ENCODE results near the gene FBN2.

FBN2 gene

GRCh38 chr5:128315671-128316070 lies 222.4 kb downstream of the FBN2 start:
- no peak for DNase-seq (ENCODE audit: low read depth in 2 of 2)

GRCh38 chr5:128305341-128305740 lies 232.7 kb downstream of the FBN2 start:
- no peak for DNase-seq (ENCODE audit: low read depth in 2 of 2)

DNA sequence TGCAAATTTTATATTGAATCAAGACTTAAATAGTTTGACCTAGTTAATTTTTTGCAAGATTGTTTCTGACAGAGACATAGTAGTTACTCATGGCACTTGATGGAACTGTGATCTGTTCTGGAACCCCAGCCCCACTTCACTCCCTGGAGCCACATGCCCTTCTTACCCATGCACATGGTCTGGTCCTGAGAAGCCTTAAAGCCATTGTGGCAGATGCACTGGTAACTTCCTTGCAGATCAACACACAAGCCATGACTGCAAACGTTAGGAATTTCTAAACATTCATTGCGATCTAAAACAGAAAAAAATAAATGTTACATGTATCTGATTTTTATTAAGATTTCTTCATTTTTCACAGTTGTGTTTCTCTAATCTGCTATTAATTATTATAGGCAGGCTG lies 233.3 kb downstream of the FBN2 start:
- DNase-seq (ENCODE audit: low read depth in 2 of 2) = no peak

- DNase-seq (ENCODE audit: low read depth in 2 of 2) = no peak
Observed at GRCh38 chr5:128304088-128304487, 234.0 kb downstream of the FBN2 start.

DNA sequence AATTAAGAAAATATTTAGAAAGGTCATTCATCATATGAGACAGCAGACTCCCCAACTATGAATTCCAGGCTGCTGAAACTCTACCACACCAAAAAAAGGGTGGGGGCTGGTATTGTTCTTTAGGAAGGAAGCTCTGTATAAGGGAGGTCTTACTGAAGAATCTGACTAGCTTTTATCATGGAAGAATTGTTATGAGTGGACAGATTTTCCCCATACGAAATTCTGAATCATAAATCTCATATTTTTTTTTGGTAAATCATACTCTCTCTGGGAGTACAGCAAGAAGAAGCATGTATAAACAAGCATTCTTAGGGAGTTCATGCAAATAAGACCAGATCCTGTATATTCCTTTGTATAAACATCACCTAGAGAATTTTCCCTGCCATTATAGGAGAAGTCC lies 234.5 kb downstream of the FBN2 start:
- DNase-seq (ENCODE audit: low read depth in 2 of 2) = no peak

DNA sequence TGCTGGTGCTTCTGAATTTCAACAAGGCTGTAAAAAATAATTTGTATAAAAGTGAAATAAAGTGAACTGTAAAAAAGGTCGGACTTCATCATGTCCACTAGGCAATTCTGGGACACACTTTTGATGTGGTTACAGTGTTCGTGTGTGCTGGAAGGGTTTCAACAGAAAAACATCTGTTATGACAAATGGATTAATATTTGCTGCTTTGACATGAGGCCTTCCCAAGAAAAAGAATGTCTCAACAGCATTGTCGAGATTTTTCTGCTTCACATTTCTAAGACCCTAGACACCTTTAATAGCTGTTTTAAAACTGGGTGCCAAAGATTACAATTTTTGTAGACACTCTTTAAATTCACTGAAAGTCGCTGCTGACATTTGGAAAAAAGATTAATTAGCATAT lies 237.9 kb downstream of the FBN2 start:
- DNase-seq (ENCODE audit: low read depth in 2 of 2) = no peak

- DNase-seq (ENCODE audit: low read depth in 2 of 2) = no peak
Observed at GRCh38 chr5:128290152-128290858, 247.7 kb downstream of the FBN2 start.

- no peak for DNase-seq (ENCODE audit: low read depth in 2 of 2)
Observed at GRCh38 chr5:128287740-128288139, 250.3 kb downstream of the FBN2 start.

DNA sequence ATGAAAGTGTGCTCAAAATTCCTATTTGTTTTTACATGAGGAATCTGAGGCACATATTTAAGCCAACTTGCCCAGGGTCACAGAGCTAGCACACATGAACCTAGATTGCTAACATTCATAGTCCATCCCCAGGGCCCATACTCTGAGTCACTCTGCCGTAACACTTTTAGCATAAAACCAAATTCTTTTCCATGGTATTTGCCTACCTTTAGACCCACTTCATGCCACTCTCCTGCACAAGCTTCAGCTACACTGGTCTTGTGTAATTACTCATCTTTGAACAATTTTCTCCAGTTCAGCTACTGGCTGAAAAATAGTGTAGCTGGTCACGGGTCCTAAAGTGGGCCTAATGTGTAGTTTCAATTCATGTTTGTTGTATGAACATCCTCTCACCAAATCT lies 253.8 kb downstream of the FBN2 start:
- no peak for DNase-seq (ENCODE audit: low read depth in 2 of 2)

DNA sequence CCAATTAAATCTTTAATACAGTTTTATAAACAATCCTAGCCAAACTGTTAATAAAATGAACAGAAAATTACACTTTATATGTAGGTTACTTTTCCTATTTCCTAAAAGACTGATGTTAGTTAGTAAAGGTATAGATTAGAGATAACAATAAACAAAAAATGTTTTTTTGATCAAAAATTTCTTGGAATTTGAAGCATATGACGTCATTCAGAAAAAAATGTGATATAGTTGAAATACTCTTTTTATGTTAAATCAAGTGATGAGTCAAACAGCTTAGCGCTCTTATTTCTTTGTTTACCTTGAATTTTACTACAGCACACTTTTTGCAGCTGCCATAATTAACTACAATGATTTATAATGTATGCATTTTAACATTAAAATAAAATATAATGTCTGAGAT lies 258.7 kb downstream of the FBN2 start:
- no peak for DNase-seq (ENCODE audit: low read depth in 2 of 2)

- no peak for DNase-seq (ENCODE audit: low read depth in 2 of 2)
Observed at GRCh38 chr5:128276537-128277216, 261.4 kb downstream of the FBN2 start.

DNA sequence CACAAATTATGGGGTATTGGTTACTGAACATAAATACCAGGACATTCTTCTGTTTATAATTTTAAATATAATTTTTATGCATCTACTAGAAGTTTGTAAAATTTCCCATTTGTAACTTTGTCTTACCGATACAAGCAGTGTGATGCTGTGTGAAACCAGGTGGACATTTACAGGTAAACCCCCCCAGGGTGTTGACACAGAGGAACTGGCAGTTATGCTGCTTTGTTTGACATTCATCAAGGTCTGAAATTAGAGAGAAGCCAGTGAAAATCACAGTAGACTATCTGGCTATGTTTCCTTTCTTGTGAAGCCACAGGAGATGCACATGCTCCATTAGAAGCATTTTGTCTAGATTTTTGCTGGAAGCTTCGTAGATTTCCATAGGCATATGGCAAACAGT lies 263.6 kb downstream of the FBN2 start:
- no peak for DNase-seq (ENCODE audit: low read depth in 2 of 2)

GRCh38 chr5:128273736-128274135 lies 264.3 kb downstream of the FBN2 start:
- DNase-seq (ENCODE audit: low read depth in 2 of 2) = no peak

DNA sequence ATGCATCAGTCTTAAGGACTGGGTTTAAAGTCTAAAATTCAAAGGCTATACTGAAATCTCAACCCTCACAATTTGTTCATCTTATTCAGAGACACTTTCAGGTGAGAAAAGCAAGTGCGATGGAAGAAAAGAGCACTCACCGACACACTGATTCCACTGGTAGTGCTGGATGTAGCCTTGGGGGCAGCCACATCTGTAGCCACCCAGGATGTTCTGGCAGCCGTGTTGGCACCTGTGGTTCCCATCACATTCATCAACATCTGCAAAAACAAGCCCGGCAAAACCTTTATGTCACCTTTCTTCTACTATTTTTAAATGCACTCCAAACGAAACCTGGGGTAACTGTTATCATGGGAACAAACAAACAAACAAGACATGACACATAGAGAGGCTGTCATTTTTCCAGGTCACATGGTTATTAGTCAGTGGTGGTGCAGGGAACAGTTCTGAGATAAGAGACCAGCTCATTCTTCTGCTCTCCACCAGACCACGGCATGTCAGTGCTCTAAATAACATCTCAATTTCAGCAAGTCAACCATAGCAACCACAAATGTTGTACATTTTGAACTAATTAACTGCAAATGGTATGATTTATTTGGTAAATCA lies 266.1 kb downstream of the FBN2 start:
- no peak for DNase-seq (ENCODE audit: low read depth in 2 of 2)

DNA sequence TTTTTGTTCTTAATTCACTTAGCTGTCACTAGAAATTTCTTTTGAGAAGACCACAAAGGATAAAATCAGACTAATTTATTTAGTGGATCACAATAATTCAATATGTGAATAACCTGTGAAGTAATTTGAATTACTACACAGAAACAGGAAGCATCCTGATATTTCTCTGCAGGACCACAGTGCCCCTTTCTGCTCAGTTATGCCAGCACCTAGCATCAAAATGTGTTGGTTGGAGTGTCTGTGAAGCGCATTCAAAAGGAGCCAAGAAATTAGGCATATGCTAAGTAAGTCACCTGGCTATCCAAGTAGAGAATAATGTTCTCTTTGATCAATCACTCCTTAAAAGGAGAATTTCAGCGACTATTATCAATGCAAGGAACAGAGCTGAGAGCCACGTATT lies 267.0 kb downstream of the FBN2 start:
- DNase-seq (ENCODE audit: low read depth in 2 of 2) = no peak

- DNase-seq (ENCODE audit: low read depth in 2 of 2) = no peak
Observed at GRCh38 chr5:128264564-128265360, 273.3 kb downstream of the FBN2 start.

- DNase-seq (ENCODE audit: low read depth in 2 of 2) = no peak
Observed at GRCh38 chr5:128263357-128263756, 274.7 kb downstream of the FBN2 start.

DNA sequence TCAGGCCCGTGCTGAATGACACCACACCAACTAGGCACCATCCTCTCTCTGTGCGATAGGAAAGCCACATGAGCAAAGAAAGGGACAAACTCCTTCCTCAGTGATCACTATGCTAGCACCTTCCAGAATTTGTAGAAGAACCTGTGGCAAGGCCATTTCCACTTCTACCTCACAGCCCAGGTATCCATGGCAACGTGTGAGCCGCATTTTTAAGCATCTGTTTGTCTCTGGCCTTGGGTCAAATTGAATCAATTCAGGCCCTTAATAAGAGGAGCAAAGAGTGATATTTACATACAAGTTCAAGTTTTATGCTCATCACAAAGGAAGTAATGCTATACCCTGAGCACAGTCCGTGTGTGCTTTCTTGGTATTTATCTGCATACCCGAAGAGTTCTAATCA lies 275.1 kb downstream of the FBN2 start:
- no peak for DNase-seq (ENCODE audit: low read depth in 2 of 2)

GRCh38 chr5:128259607-128260021 lies 278.4 kb downstream of the FBN2 start:
- DNase-seq (ENCODE audit: low read depth in 2 of 2) = no peak

DNA sequence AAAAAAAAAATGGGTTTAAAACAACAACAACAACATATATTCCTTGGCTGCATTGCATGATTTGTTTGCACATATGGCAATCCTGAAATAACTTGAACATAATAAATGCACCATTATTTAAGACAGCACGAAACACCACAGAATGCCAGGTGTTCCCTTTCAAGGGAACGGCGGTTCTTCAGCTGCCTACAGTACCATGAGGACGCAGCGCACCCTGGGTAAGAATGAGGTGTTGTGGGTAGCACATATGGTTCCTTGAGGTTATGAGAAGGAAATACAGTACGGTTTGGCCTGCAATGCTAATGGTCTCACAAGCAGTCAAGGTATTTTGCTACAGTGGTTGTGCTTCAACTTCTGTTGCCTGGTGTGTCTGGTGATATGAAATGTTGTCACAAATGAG lies 279.7 kb downstream of the FBN2 start:
- no peak for DNase-seq (ENCODE audit: low read depth in 2 of 2)

- DNase-seq (ENCODE audit: low read depth in 2 of 2) = no peak
Observed at GRCh38 chr5:128257076-128257475, 281.0 kb downstream of the FBN2 start.

GRCh38 chr5:128254789-128255188 lies 283.3 kb downstream of the FBN2 start:
- DNase-seq (ENCODE audit: low read depth in 2 of 2) = no peak
